Measurements from ENCODE around the gene TUBA4A. TPM values are rescaled to one million over a fixed set of nuclear protein-coding genes. Genes with fewer than 3 reads are reported as not detected.

Gene TUBA4A
- total and polyA plus RNA-seq, 9 of the 15 experiments (the other 6 are each of a cell fraction or from before 2014, with no cell fraction given), result 25.1 to 174 (median 42.4) TPM

DNA sequence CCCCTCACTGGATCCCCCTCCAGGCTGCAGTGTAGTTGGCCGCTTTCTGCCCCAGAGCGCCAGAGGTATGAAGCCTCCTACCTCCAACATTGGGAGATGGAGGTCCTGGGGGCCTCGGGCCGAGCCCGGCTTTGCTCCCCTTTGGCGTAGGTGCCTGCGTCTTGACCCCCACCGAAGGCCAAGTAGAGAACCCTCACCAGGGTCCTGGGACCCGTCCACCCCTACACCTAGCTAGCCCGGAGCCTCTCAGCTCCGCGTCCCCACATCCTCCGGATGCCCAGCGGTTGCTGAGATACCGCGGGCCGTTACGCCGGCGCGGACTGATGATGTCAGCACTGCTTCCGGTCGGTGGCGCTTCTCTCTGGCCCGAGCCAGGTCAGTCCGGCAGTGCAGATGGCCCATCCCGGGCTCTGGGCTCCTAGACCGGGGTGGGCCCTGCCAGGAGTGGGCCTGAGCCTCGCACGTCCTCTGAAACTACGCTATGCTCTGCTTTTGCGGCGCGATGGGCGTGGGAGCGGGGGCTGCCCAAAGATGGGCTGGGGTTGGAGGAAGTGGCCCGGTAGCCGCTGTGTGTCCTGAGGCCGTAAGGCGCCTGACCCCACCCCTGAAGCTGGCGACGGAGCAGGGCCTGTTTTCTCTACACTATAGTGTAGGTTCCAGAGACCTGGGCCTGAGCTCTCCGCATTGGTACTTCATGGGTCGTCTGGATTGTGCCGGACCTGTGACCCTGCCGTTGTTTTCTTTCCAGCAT is 8.4 kb downstream of the TUBA4A start, which contains the start of the genes GLB1L and STK16 (continued):
- TF ChIP-seq ZNF707 (CRISPR knock-in tag; conservative IDR thresholded peaks at IDR 0.05) (no peak), RAD21 (CRISPR knock-in tag; conservative IDR thresholded peaks at IDR 0.05 in 1 of 2, IDR thresholded peaks at IDR 0.05 in 1 of 2) (no peak), CCAR2 (IDR thresholded peaks at IDR 0.05; ENCODE audit: low read depth, low read length) (no peak), PTRF (tag; IDR thresholded peaks at IDR 0.05) (no peak), NFIX (CRISPR knock-in tag; IDR thresholded peaks at IDR 0.05; ENCODE audit: low read depth) (no peak), MBD2 (IDR thresholded peaks at IDR 0.05; ENCODE audit: borderline replicate concordance, low read depth) (0 out of 2 replicates have a peak, but pooled peaks have one; percentile 28), KHSRP (IDR thresholded peaks at IDR 0.05) (0 out of 2 replicates have a peak, but pooled peaks have one; percentile 34)
- TF ChIP-seq, protein P1, sequence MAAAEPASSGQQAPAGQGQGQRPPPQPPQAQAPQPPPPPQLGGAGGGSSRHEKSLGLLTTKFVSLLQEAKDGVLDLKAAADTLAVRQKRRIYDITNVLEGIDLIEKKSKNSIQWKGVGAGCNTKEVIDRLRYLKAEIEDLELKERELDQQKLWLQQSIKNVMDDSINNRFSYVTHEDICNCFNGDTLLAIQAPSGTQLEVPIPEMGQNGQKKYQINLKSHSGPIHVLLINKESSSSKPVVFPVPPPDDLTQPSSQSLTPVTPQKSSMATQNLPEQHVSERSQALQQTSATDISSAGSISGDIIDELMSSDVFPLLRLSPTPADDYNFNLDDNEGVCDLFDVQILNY (CRISPR knock-in tag; IDR thresholded peaks at IDR 0.05), result no peak
- TF ChIP-seq, protein P2, sequence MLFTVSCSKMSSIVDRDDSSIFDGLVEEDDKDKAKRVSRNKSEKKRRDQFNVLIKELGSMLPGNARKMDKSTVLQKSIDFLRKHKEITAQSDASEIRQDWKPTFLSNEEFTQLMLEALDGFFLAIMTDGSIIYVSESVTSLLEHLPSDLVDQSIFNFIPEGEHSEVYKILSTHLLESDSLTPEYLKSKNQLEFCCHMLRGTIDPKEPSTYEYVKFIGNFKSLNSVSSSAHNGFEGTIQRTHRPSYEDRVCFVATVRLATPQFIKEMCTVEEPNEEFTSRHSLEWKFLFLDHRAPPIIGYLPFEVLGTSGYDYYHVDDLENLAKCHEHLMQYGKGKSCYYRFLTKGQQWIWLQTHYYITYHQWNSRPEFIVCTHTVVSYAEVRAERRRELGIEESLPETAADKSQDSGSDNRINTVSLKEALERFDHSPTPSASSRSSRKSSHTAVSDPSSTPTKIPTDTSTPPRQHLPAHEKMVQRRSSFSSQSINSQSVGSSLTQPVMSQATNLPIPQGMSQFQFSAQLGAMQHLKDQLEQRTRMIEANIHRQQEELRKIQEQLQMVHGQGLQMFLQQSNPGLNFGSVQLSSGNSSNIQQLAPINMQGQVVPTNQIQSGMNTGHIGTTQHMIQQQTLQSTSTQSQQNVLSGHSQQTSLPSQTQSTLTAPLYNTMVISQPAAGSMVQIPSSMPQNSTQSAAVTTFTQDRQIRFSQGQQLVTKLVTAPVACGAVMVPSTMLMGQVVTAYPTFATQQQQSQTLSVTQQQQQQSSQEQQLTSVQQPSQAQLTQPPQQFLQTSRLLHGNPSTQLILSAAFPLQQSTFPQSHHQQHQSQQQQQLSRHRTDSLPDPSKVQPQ (CRISPR knock-in tag; IDR thresholded peaks at IDR 0.05; ENCODE audit: borderline replicate concordance), result no peak
- TF ChIP-seq, protein P3, sequence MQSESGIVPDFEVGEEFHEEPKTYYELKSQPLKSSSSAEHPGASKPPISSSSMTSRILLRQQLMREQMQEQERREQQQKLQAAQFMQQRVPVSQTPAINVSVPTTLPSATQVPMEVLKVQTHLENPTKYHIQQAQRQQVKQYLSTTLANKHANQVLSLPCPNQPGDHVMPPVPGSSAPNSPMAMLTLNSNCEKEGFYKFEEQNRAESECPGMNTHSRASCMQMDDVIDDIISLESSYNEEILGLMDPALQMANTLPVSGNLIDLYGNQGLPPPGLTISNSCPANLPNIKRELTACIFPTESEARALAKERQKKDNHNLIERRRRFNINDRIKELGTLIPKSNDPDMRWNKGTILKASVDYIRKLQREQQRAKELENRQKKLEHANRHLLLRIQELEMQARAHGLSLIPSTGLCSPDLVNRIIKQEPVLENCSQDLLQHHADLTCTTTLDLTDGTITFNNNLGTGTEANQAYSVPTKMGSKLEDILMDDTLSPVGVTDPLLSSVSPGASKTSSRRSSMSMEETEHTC (IDR thresholded peaks at IDR 0.05), result no peak
- TF ChIP-seq, protein P4, sequence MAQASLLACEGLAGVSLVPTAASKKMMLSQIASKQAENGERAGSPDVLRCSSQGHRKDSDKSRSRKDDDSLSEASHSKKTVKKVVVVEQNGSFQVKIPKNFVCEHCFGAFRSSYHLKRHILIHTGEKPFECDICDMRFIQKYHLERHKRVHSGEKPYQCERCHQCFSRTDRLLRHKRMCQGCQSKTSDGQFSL (CRISPR knock-in tag; IDR thresholded peaks at IDR 0.05), result no peak; the same call in 1 of the 2 replicates
- TF ChIP-seq, protein P4 (tag; IDR thresholded peaks at IDR 0.05), result no peak
- TF ChIP-seq, protein P5, sequence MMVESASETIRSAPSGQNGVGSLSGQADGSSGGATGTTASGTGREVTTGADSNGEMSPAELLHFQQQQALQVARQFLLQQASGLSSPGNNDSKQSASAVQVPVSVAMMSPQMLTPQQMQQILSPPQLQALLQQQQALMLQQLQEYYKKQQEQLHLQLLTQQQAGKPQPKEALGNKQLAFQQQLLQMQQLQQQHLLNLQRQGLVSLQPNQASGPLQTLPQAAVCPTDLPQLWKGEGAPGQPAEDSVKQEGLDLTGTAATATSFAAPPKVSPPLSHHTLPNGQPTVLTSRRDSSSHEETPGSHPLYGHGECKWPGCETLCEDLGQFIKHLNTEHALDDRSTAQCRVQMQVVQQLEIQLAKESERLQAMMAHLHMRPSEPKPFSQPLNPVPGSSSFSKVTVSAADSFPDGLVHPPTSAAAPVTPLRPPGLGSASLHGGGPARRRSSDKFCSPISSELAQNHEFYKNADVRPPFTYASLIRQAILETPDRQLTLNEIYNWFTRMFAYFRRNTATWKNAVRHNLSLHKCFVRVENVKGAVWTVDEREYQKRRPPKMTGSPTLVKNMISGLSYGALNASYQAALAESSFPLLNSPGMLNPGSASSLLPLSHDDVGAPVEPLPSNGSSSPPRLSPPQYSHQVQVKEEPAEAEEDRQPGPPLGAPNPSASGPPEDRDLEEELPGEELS (CRISPR knock-in tag; IDR thresholded peaks at IDR 0.05; ENCODE audit: borderline replicate concordance), result no peak
- TF ChIP-seq, protein P6, sequence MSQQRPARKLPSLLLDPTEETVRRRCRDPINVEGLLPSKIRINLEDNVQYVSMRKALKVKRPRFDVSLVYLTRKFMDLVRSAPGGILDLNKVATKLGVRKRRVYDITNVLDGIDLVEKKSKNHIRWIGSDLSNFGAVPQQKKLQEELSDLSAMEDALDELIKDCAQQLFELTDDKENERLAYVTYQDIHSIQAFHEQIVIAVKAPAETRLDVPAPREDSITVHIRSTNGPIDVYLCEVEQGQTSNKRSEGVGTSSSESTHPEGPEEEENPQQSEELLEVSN (IDR thresholded peaks at IDR 0.05; ENCODE audit: borderline replicate concordance in 1 of 2, extremely low read depth in 1 of 2, insufficient read depth in 1 of 2, insufficient read length in 1 of 2, low read depth in 1 of 2, low read length in 1 of 2, poor library complexity in 1 of 2, severe bottlenecking in 1 of 2), result peak in 1 of 2 experiments; percentile 42
- TF ChIP-seq, protein P7, sequence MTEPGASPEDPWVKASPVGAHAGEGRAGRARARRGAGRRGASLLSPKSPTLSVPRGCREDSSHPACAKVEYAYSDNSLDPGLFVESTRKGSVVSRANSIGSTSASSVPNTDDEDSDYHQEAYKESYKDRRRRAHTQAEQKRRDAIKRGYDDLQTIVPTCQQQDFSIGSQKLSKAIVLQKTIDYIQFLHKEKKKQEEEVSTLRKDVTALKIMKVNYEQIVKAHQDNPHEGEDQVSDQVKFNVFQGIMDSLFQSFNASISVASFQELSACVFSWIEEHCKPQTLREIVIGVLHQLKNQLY (CRISPR knock-in tag; conservative IDR thresholded peaks at IDR 0.05), result no peak
